ENCODE data around the gene SCTR.

Gene SCTR

DNA sequence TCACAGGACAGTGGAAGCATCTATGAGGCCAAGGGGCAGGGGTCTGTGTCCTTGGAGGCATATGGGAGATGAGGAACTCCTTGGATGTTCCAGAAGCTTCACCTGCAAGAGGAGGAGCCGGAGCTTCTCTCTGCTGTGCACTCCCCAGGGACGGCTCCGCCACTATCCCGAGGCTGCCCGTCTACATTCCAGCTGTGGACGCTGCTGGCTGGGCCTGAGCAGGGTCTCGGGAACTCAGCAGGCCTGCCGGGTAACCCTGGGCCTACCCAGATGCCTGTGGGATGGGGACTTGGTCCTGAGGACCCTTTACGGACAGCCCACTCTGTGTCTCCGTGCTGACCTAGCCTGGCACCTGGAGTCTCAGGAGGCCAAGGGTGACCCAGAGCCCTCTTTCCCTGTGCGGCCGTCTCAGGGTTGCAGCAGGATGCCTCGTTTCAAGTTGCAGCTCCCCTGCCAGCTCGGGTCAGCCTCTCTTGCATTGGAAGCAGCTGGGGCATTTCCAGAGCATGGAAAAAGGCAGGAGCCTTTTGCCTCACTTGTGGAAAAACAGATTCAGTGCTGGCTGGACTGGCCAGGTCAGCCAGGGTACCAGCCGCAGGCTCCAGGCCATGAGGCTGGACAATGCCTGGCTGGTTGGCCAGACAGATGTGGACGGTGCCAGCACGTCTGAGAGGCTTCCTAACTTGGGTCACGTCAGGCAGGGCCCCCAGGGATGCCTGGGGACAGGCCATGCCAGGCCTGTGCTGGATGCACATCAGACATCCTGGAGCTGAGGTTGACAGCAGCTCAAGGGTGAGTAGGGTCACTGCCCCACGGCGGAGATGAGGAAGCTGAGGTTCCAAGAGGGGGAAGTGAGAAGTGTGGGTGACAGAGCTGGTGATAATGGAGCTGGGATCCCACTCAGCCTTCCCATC lies 41.5 kb downstream of the SCTR start:
- Histone ChIP-seq H3K36me3 (ENCODE audit: control insufficient read depth, insufficient read depth, low read length) (no peaks in the 10 kb centered on the region), H2BK15ac (replicated peaks; ENCODE audit: low read depth) (no peak overlapping the region), H3K79me1 (ENCODE audit: low read length) (no peaks in the 10 kb centered on the region), H3K4ac (ENCODE audit: low read depth, low read length) (no peak overlapping the region), H3K23ac (ENCODE audit: low read length) (no peak overlapping the region), H2BK5ac (ENCODE audit: low read length) (no peak overlapping the region), H3K18ac (ENCODE audit: low read length) (no peak overlapping the region), H3K79me2 (ENCODE audit: control insufficient read depth, insufficient read depth, low read length) (no peaks in the 10 kb centered on the region), H3K27me3 (ENCODE audit: insufficient read depth, low read length, poor library complexity) (no peaks in the 10 kb centered on the region), H2BK120ac (ENCODE audit: low read depth, low read length) (no peak overlapping the region), H3K56ac (ENCODE audit: low read length) (peak overlapping the region; percentile 39), H3K9ac (ENCODE audit: low read length) (no peak overlapping the region), H3K4me1 (ENCODE audit: control insufficient read depth, low read depth, low read length) (peaks cover 2% of the 10 kb centered on the region), H3K4me3 (ENCODE audit: low read length) (no peak overlapping the region), H3K27ac (ENCODE audit: low read depth, low read length) (no peak overlapping the region), H3K4me2 (ENCODE audit: low read length) (no peak overlapping the region), H4K5ac (ENCODE audit: low read length) (no peak overlapping the region), H4K8ac (ENCODE audit: low read depth, low read length) (no peak overlapping the region), H2AK5ac (ENCODE audit: low read length) (no peak overlapping the region)
- no peak for DNase-seq
- WGBS (ENCODE audit: extremely low coverage, insufficient coverage, low lambda C conversion rate) = no CpG with 5 or more reads among the region's 20 CpGs

- no peak overlapping the region for H3K4me3 ChIP-seq (ENCODE audit: low read length)
- H3K4me1 ChIP-seq (ENCODE audit: control insufficient read depth, low read depth, low read length) = peaks cover 2% of the 10 kb centered on the region
- no peak overlapping the region for H2BK120ac ChIP-seq (ENCODE audit: low read depth, low read length)
- no peak overlapping the region for H4K5ac ChIP-seq (ENCODE audit: low read length)
- H3K27ac ChIP-seq (ENCODE audit: low read depth, low read length) = no peak overlapping the region
- H2BK5ac ChIP-seq (ENCODE audit: low read length) = no peak overlapping the region
- H3K79me1 ChIP-seq (ENCODE audit: low read length) = no peaks in the 10 kb centered on the region
- no peak overlapping the region for H2BK15ac ChIP-seq (replicated peaks; ENCODE audit: low read depth)
- H3K9ac ChIP-seq (ENCODE audit: low read length) = no peak overlapping the region
- DNase-seq = no peak
- H3K4me2 ChIP-seq (ENCODE audit: low read length) = no peak overlapping the region
- H3K23ac ChIP-seq (ENCODE audit: low read length) = no peak overlapping the region
- H2AK5ac ChIP-seq (ENCODE audit: low read length) = peak overlapping the region; percentile 27
- H3K18ac ChIP-seq (ENCODE audit: low read length) = no peak overlapping the region
- no peak overlapping the region for H3K4ac ChIP-seq (ENCODE audit: low read depth, low read length)
- H4K8ac ChIP-seq (ENCODE audit: low read depth, low read length) = no peak overlapping the region
- WGBS (ENCODE audit: extremely low coverage, insufficient coverage, low lambda C conversion rate) = no CpG with 5 or more reads among the region's 16 CpGs
- H3K79me2 ChIP-seq (ENCODE audit: control insufficient read depth, insufficient read depth, low read length) = no peaks in the 10 kb centered on the region
- H3K56ac ChIP-seq (ENCODE audit: low read length) = no peak overlapping the region
- H3K27me3 ChIP-seq (ENCODE audit: insufficient read depth, low read length, poor library complexity) = no peaks in the 10 kb centered on the region
- H3K36me3 ChIP-seq (ENCODE audit: control insufficient read depth, insufficient read depth, low read length) = no peaks in the 10 kb centered on the region
Measured at GRCh38 chr2:119481501-119482455, 42.5 kb downstream of the SCTR start.

- Histone ChIP-seq H3K23ac (ENCODE audit: low read length) (no peak overlapping the region), H3K27me3 (ENCODE audit: insufficient read depth, low read length, poor library complexity) (no peaks in the 10 kb centered on the region), H3K9ac (ENCODE audit: low read length) (no peak overlapping the region), H4K8ac (ENCODE audit: low read depth, low read length) (no peak overlapping the region), H3K79me2 (ENCODE audit: control insufficient read depth, insufficient read depth, low read length) (no peaks in the 10 kb centered on the region), H3K18ac (ENCODE audit: low read length) (no peak overlapping the region), H2BK5ac (ENCODE audit: low read length) (no peak overlapping the region), H3K27ac (ENCODE audit: low read depth, low read length) (no peak overlapping the region), H3K36me3 (ENCODE audit: control insufficient read depth, insufficient read depth, low read length) (no peaks in the 10 kb centered on the region), H2AK5ac (ENCODE audit: low read length) (no peak overlapping the region), H2BK120ac (ENCODE audit: low read depth, low read length) (no peak overlapping the region), H3K56ac (ENCODE audit: low read length) (no peak overlapping the region), H3K79me1 (ENCODE audit: low read length) (no peaks in the 10 kb centered on the region), H3K4me1 (ENCODE audit: control insufficient read depth, low read depth, low read length) (peaks cover 5% of the 10 kb centered on the region), H4K5ac (ENCODE audit: low read length) (no peak overlapping the region), H3K4me2 (ENCODE audit: low read length) (no peak overlapping the region), H3K4me3 (ENCODE audit: low read length) (no peak overlapping the region), H2BK15ac (replicated peaks; ENCODE audit: low read depth) (no peak overlapping the region), H3K4ac (ENCODE audit: low read depth, low read length) (no peak overlapping the region)
- peak; percentile 70 for DNase-seq
- WGBS (ENCODE audit: extremely low coverage, insufficient coverage, low lambda C conversion rate) = no CpG with 5 or more reads among the region's 11 CpGs
Measured at GRCh38 chr2:119480718-119481142, 43.6 kb downstream of the SCTR start.

DNA sequence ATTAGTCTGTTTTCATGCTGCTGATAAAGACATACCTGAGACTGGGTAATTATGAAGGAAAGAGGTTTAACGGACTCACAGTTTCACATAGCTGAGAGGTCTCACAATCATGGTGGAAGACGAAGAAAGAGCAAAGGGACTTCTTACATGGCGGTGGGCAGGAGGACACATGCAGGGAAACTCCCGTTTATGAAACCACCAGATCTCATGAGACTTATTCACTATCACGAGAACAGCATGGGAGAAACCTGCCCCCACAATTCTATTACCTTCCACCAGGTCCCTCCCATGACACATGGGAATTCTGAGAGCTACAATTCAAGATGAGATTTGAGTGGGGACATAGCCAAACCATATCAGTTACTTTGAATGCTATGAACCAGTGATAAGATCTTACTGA lies 44.1 kb downstream of the SCTR start:
- H3K79me2 ChIP-seq (ENCODE audit: control insufficient read depth, insufficient read depth, low read length) = no peaks in the 10 kb centered on the region
- H3K4me2 ChIP-seq (ENCODE audit: low read length) = no peak overlapping the region
- H2BK5ac ChIP-seq (ENCODE audit: low read length) = no peak overlapping the region
- no CpG with 5 or more reads among the region's 5 CpGs for WGBS (ENCODE audit: extremely low coverage, insufficient coverage, low lambda C conversion rate)
- H3K4ac ChIP-seq (ENCODE audit: low read depth, low read length) = no peak overlapping the region
- H3K4me3 ChIP-seq (ENCODE audit: low read length) = no peak overlapping the region
- H3K56ac ChIP-seq (ENCODE audit: low read length) = no peak overlapping the region
- H3K79me1 ChIP-seq (ENCODE audit: low read length) = no peaks in the 10 kb centered on the region
- no peak overlapping the region for H3K23ac ChIP-seq (ENCODE audit: low read length)
- H2BK120ac ChIP-seq (ENCODE audit: low read depth, low read length) = no peak overlapping the region
- H3K27me3 ChIP-seq (ENCODE audit: insufficient read depth, low read length, poor library complexity) = no peaks in the 10 kb centered on the region
- H3K36me3 ChIP-seq (ENCODE audit: control insufficient read depth, insufficient read depth, low read length) = no peaks in the 10 kb centered on the region
- H2BK15ac ChIP-seq (replicated peaks; ENCODE audit: low read depth) = no peak overlapping the region
- H2AK5ac ChIP-seq (ENCODE audit: low read length) = no peak overlapping the region
- no peak overlapping the region for H3K9ac ChIP-seq (ENCODE audit: low read length)
- peaks cover 7% of the 10 kb centered on the region for H3K4me1 ChIP-seq (ENCODE audit: control insufficient read depth, low read depth, low read length)
- H3K27ac ChIP-seq (ENCODE audit: low read depth, low read length) = no peak overlapping the region
- no peak overlapping the region for H3K18ac ChIP-seq (ENCODE audit: low read length)
- H4K5ac ChIP-seq (ENCODE audit: low read length) = no peak overlapping the region
- DNase-seq = no peak
- no peak overlapping the region for H4K8ac ChIP-seq (ENCODE audit: low read depth, low read length)

GRCh38 chr2:119478978-119479295 lies 45.3 kb downstream of the SCTR start:
- no CpG with 5 or more reads among the region's 3 CpGs for WGBS (ENCODE audit: extremely low coverage, insufficient coverage, low lambda C conversion rate)
- no peak overlapping the region for H4K8ac ChIP-seq (ENCODE audit: low read depth, low read length)
- no peak overlapping the region for H3K27ac ChIP-seq (ENCODE audit: low read depth, low read length)
- no peaks in the 10 kb centered on the region for H3K27me3 ChIP-seq (ENCODE audit: insufficient read depth, low read length, poor library complexity)
- H3K9ac ChIP-seq (ENCODE audit: low read length) = no peak overlapping the region
- H2BK5ac ChIP-seq (ENCODE audit: low read length) = no peak overlapping the region
- H3K36me3 ChIP-seq (ENCODE audit: control insufficient read depth, insufficient read depth, low read length) = no peaks in the 10 kb centered on the region
- no peak overlapping the region for H3K56ac ChIP-seq (ENCODE audit: low read length)
- no peak overlapping the region for H2BK15ac ChIP-seq (replicated peaks; ENCODE audit: low read depth)
- no peak overlapping the region for H3K23ac ChIP-seq (ENCODE audit: low read length)
- no peak overlapping the region for H2BK120ac ChIP-seq (ENCODE audit: low read depth, low read length)
- H3K4me3 ChIP-seq (ENCODE audit: low read length) = no peak overlapping the region
- no peaks in the 10 kb centered on the region for H3K79me2 ChIP-seq (ENCODE audit: control insufficient read depth, insufficient read depth, low read length)
- H3K4me1 ChIP-seq (ENCODE audit: control insufficient read depth, low read depth, low read length) = peaks cover 10% of the 10 kb centered on the region
- no peak overlapping the region for H3K4ac ChIP-seq (ENCODE audit: low read depth, low read length)
- no peaks in the 10 kb centered on the region for H3K79me1 ChIP-seq (ENCODE audit: low read length)
- H3K18ac ChIP-seq (ENCODE audit: low read length) = no peak overlapping the region
- H2AK5ac ChIP-seq (ENCODE audit: low read length) = no peak overlapping the region
- H3K4me2 ChIP-seq (ENCODE audit: low read length) = no peak overlapping the region
- H4K5ac ChIP-seq (ENCODE audit: low read length) = no peak overlapping the region
- DNase-seq = no peak

Measured in mesendoderm (in vitro differentiated cells).